Activated T-helper 2 cell treated with anti-CD3 and anti-CD28 coated beads, Interferon-gamma antibody, Interleukin-2, Interleukin-4, amounts not matched to agents 10 μg/mL and 5 μg/mL and 100 μg/mL, durations not matched to agents 14 hours and 24 hours and 36 hours (primary cell): Measurements from ENCODE around the gene IGF2BP1. TPM values are rescaled to one million over a fixed set of nuclear protein-coding genes. Genes with fewer than 3 reads are reported as not detected.

Experiments used
- DNase-seq: peaks from one replicate; pipeline ENCODE4 v3.0.0; 2021; ENCODE audit warnings: low spot score
- H3K27ac Mint-ChIP-seq: one replicate; pipeline ENCODE4 v1.8.0; 2021; ENCODE audit warnings: mixed read lengths
- H3K27me3 Mint-ChIP-seq: one replicate; pipeline ENCODE4 v1.8.0; 2021; ENCODE audit warnings: low read depth, mixed read lengths
- H3K36me3 Mint-ChIP-seq: one replicate; pipeline ENCODE4 v1.8.0; 2021; ENCODE audit warnings: low read depth, mixed read lengths
- H3K4me1 Mint-ChIP-seq: one replicate; pipeline ENCODE4 v1.8.0; 2021; ENCODE audit warnings: low read depth, mixed read lengths
- H3K4me3 Mint-ChIP-seq: one replicate; pipeline ENCODE4 v1.8.0; 2021; ENCODE audit warnings: low read depth, mild to moderate bottlenecking, moderate library complexity, mixed read lengths
- H3K9me3 Mint-ChIP-seq: one replicate; pipeline ENCODE4 v1.8.0; 2021; ENCODE audit warnings: mixed read lengths
- intact Hi-C: fragments of 100-400 bp; cut with micrococcal nuclease; formaldehyde crosslinking; loops from one replicate; pipeline ENCODE4 v1.15.1; 2023
- total RNA-seq: library from RNA; stranded (reverse); gene quantifications from 2 replicates; pipeline ENCODE4 v1.2.3, GENCODE V29; 2022

IGF2BP1 gene
- total RNA-seq, 1 donor from 2014 or later: 0.32 TPM

DNA sequence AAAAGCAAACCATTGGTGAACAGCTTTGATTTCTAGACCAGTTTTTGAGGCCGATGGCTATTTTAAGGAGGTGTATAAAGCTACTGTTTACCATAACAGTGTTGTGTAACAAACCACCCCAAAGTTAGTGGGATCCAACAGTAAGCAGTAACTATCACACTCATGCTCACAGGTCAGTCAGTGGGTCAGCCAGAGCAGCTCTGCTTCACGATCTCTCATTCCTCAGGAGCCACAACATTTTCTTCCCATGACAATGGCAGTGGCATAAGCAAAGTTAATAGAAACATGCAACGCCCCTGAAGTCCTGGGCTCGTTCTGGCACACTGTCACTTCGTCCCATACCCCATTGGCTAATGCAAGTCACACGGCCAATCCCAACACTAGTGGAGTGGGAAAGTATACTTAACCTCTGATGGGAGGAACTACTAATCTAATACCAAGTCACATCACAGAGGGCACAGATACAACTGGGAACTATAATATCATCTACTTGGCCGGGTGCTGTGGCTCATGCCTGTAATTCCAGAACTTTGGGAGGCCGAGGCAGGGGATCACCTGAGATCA is 107.4 kb downstream of the IGF2BP1 start:
- Mint-ChIP-seq H3K27me3 (peaks cover 8% of the 10 kb centered on the region), H3K9me3 (no peaks in the 10 kb centered on the region), H3K4me1 (no peaks in the 10 kb centered on the region), H3K36me3 (no peaks in the 10 kb centered on the region), H3K4me3 (no peak overlapping the region), H3K27ac (no peak overlapping the region)
- no peak for DNase-seq
- intact Hi-C loops: no loop called here

Other genes with a start within 250 kb of the IGF2BP1 start
- gene TTLL6, start 180.2 kb upstream of the IGF2BP1 start, total RNA-seq: 0.07 TPM in 1 of 2 replicates, not detected in the other
- gene CALCOCO2, start 166.3 kb upstream of the IGF2BP1 start, total RNA-seq: 51.7 and 53.7 TPM in 2 replicates
- gene ATP5MC1, start 104.6 kb upstream of the IGF2BP1 start, total RNA-seq: 153 and 156 TPM in 2 replicates
- gene UBE2Z, start 89.0 kb upstream of the IGF2BP1 start, total RNA-seq: 81.3 and 85.2 TPM in 2 replicates
- 145 and 152 TPM in 2 replicates for gene SNF8, start 52.5 kb upstream of the IGF2BP1 start, total RNA-seq
- gene GIP, start 28.8 kb upstream of the IGF2BP1 start, total RNA-seq: not detected in 2 replicates
- 0.02 TPM in 1 of 2 replicates, not detected in the other for gene B4GALNT2, start 135.4 kb downstream of the IGF2BP1 start, total RNA-seq
- gene GNGT2, start 213.2 kb downstream of the IGF2BP1 start, total RNA-seq: 16.8 and 17.1 TPM in 2 replicates
- gene ABI3, start 213.3 kb downstream of the IGF2BP1 start, total RNA-seq: 28.5 and 30.0 TPM in 2 replicates
- not detected in 2 replicates for gene PHOSPHO1, start 233.4 kb downstream of the IGF2BP1 start, total RNA-seq